Measurements from ENCODE around the gene KRT1.

DNA sequence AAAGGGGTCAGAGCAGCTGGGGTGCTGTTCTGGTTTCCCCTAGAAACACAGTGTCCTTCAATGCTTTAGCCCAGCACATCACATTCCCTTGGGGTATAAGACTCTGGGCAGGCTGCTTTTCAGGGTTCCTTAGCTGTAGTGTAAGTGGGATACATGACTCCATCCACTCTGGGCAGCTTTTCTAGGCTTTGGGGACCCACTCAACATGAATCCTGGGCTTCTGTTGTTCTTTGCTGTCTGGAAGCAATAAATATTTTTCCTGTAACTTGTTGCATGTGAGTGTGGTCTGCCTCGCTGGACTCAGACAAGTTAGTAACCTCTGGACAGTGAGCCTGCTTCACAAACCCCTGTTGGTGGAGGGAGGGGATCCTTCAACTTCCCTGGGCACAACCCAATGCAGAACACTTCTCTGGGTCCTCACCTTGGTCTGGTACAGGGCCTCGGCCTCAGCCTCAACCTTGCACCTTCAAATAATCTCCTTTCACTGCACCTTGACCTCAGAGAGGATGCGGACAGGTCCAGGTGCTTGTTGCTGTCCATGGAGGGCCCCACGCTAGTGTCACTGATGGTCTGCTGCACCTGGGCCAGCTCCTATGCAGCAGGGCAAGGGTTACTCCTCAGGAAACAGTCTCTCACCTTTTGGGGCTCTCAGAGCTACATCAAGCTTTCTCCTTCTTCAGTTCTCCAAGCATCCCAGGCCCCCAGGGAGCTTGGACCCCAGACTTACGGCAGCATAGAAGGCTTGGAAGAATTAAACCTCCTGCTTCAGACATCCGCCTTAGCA, 48.3 kb downstream of the KRT1 start:
- no peak for TF ChIP-seq CTCF (IDR thresholded peaks at IDR 0.05; ENCODE audit: poor library complexity)
- no peak for TF ChIP-seq EZH2 (IDR thresholded peaks at IDR 0.05; ENCODE audit: borderline replicate concordance)
- no peak for TF ChIP-seq EZH2phosphoT487 (IDR thresholded peaks at IDR 0.05; ENCODE audit: low read depth, severe bottlenecking, unreplicated experiment)
